Duodenal mucosa (tissue), 2 donors: ENCODE results near the gene CDK4.

ENCODE experiments used
- H3K27ac ChIP-seq: one replicate; pipeline ENCODE4 v1.7.0; 2013; ENCODE audit warnings: low read depth, low read length
- H3K27me3 ChIP-seq, 2 donors: one replicate each; pipeline ENCODE4 v1.7.0; 2013; ENCODE audit warnings: low read length in 2 of 2, control low read depth in 1 of 2; ENCODE audit not compliant: insufficient read depth in 2 of 2, control insufficient read depth in 1 of 2
- H3K36me3 ChIP-seq, 2 donors: one replicate each; pipeline ENCODE4 v1.7.0; 2013; ENCODE audit warnings: low read length in 2 of 2, control low read depth in 1 of 2; ENCODE audit not compliant: insufficient read depth in 2 of 2, control insufficient read depth in 1 of 2
- H3K4me1 ChIP-seq, 2 donors: one replicate each; pipeline ENCODE4 v1.7.0; 2013; ENCODE audit warnings: low read length in 2 of 2, control low read depth in 1 of 2; ENCODE audit not compliant: insufficient read depth in 2 of 2, control insufficient read depth in 1 of 2
- H3K4me3 ChIP-seq, 2 donors: one replicate each; pipeline ENCODE4 v1.7.0; 2013; ENCODE audit warnings: low read length in 2 of 2, low read depth in 1 of 2
- H3K9ac ChIP-seq, 2 donors: one replicate each; pipeline ENCODE4 v1.7.0; 2013; ENCODE audit warnings: low read length in 2 of 2, low read depth in 1 of 2
- H3K9me3 ChIP-seq, 2 donors: one replicate each; pipeline ENCODE4 v1.7.0; 2013; ENCODE audit warnings: low read length in 2 of 2, control low read depth in 1 of 2; ENCODE audit not compliant: control insufficient read depth in 1 of 2

The CDK4 gene

DNA sequence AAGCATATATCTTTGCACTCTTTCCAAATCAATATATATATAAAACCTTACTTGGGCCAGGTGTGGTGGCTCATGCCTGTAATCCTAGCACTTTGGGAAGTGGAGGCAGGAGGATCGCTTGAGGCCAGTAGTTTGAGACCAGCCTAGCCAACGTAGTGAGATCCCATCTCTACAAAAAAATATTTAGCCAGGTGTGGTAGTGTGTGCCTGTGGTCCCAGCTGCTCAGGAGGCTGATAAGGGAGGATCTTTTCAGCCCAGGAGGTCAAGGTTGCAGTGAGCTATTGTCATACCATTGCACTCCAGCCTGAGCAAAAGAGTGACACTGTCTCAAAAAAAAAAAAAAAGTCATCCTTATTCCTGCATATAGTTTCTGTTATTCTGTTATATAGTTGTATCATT lies 43.8 kb downstream of the CDK4 start:
- H3K4me3 ChIP-seq, result no peak overlapping the region
- H3K4me1 ChIP-seq, result no peaks in the 10 kb centered on the region
- peaks cover 8 to 30% of the 10 kb centered on the region in 2 donors for H3K36me3 ChIP-seq
- H3K27ac ChIP-seq, result no peak overlapping the region
- H3K9ac ChIP-seq, result no peak overlapping the region
- no peaks in the 10 kb centered on the region for H3K27me3 ChIP-seq
- H3K9me3 ChIP-seq, result peaks cover 0 to 8% of the 10 kb centered on the region in 2 donors

DNA sequence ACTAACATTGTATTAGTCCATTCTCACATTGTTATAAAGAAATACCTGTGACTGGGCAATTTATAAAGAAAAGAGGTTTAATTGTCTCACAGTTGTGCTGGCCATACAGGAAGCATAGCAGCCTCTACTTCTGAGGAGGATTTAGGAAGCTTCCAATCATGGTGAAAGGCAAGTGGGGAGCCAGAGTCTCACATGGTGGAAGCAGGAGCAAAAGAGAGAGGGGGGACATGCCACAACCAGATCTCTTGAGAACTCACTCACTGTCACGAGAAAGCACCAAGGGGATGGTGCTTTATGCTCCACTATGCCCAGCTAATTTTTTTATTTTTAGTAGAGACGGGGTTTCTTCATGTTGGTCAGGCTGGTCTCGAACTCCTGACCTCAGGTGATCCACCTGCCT lies 44.9 kb downstream of the CDK4 start:
- no peak overlapping the region for H3K27ac ChIP-seq
- H3K9ac ChIP-seq, result no peak overlapping the region
- H3K9me3 ChIP-seq, result peaks cover 0 to 11% of the 10 kb centered on the region in 2 donors
- H3K36me3 ChIP-seq, result peaks cover 8 to 35% of the 10 kb centered on the region in 2 donors
- H3K4me3 ChIP-seq, result no peak overlapping the region
- H3K27me3 ChIP-seq, result no peaks in the 10 kb centered on the region
- no peaks in the 10 kb centered on the region for H3K4me1 ChIP-seq

DNA sequence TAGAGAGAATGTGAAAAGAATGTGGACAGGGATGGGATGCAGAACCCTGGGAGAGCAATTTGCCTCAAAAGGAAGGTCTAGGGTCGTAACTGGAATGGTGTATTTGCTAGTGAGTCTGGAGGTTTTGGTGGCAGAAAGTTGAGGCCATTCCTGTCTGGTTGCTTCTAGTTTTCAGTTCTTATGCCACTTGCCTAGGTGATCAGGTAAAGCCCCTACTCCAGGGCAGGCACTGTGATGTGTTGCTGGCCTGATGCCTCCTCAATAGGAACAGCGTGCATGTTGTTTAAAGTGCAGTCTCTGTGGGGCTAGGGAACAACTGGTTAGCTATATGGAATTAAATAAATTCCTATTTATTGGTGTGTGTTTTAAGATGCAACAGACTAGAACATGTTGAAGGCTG lies 51.8 kb downstream of the CDK4 start:
- H3K4me1 ChIP-seq, result peaks cover 6 to 7% of the 10 kb centered on the region in 2 donors
- H3K4me3 ChIP-seq, result no peak overlapping the region
- H3K27ac ChIP-seq, result no peak overlapping the region
- H3K27me3 ChIP-seq, result no peaks in the 10 kb centered on the region
- peaks cover 0 to 11% of the 10 kb centered on the region in 2 donors for H3K9me3 ChIP-seq
- no peak overlapping the region for H3K9ac ChIP-seq
- peaks cover 31 to 55% of the 10 kb centered on the region in 2 donors for H3K36me3 ChIP-seq

- Histone ChIP-seq H3K27me3 (no peaks in the 10 kb centered on the region), H3K9me3 (peaks cover 0 to 4% of the 10 kb centered on the region in 2 donors), H3K9ac (no peak overlapping the region), H3K27ac (no peak overlapping the region), H3K4me3 (no peak overlapping the region), H3K36me3 (peaks cover 23 to 45% of the 10 kb centered on the region in 2 donors), H3K4me1 (peaks cover 14 to 16% of the 10 kb centered on the region in 2 donors)
Observed at GRCh38 chr12:57698414-57698813, 53.7 kb downstream of the CDK4 start.
